Fibroblast of skin of left quadriceps (primary cell): ENCODE measurements around the gene HS6ST1.
"Not testable (repeated sequence)": the region's sequence is repeated elsewhere in the genome, so short reads cannot be mapped to it uniquely, and the experiment has no call there.

Experiments used
- DNase-seq, 2 experiments: peaks; one replicate each; pipeline ENCODE4 v3.0.0-alpha.2; 2013; ENCODE audit warnings: low read depth in 2 of 2

The HS6ST1 gene

GRCh38 chr2:128321784-128322714, 3.4 kb upstream of the HS6ST1 start:
- peak; percentile 75 to 78 for DNase-seq

- DNase-seq: no peak
Observed at GRCh38 chr2:128320906-128321771, 2.5 kb upstream of the HS6ST1 start.

- DNase-seq: no peak
Observed at GRCh38 chr2:128320192-128320905, 1.7 kb upstream of the HS6ST1 start.

- DNase-seq: no peak
Observed at GRCh38 chr2:128319631-128320191, 1.0 kb upstream of the HS6ST1 start.

GRCh38 chr2:128318245-128318644, 423 bp downstream of the HS6ST1 start:
- DNase-seq: not testable (repeated sequence)

- DNase-seq: not testable (repeated sequence)
Observed at GRCh38 chr2:128317899-128318225, 806 bp downstream of the HS6ST1 start.

GRCh38 chr2:128317181-128317898, 1.3 kb downstream of the HS6ST1 start:
- DNase-seq: no peak

GRCh38 chr2:128316777-128317180, 1.9 kb downstream of the HS6ST1 start:
- no peak for DNase-seq

GRCh38 chr2:128315829-128316776, 2.6 kb downstream of the HS6ST1 start:
- DNase-seq: no peak

GRCh38 chr2:128315122-128315828, 3.4 kb downstream of the HS6ST1 start:
- no peak for DNase-seq

GRCh38 chr2:128314348-128315121, 4.1 kb downstream of the HS6ST1 start:
- no peak for DNase-seq

- no peak for DNase-seq
Observed at GRCh38 chr2:128313931-128314347, 4.7 kb downstream of the HS6ST1 start.

GRCh38 chr2:128313091-128313836, 5.4 kb downstream of the HS6ST1 start:
- DNase-seq: no peak

GRCh38 chr2:128312411-128312810, 6.3 kb downstream of the HS6ST1 start:
- no peak for DNase-seq

- no peak for DNase-seq
Observed at GRCh38 chr2:128311755-128312341, 6.8 kb downstream of the HS6ST1 start.

- DNase-seq: no peak
Observed at GRCh38 chr2:128311216-128311754, 7.4 kb downstream of the HS6ST1 start.

- DNase-seq: no peak
Observed at GRCh38 chr2:128310761-128311160, 7.9 kb downstream of the HS6ST1 start.
